NCI-H2029 treated with DMSO at 0.1 percent for 48 hours (cell line): Measurements from ENCODE around the gene MUSTN1.

Experiments
- DNase-seq: peaks from one replicate; lab custom pipeline; 2025; lab: John Stamatoyannopoulos, UW

MUSTN1 gene

GRCh38 chr3:52801839-52802238, 33.0 kb downstream of the MUSTN1 start:
- no peak for DNase-seq

DNA sequence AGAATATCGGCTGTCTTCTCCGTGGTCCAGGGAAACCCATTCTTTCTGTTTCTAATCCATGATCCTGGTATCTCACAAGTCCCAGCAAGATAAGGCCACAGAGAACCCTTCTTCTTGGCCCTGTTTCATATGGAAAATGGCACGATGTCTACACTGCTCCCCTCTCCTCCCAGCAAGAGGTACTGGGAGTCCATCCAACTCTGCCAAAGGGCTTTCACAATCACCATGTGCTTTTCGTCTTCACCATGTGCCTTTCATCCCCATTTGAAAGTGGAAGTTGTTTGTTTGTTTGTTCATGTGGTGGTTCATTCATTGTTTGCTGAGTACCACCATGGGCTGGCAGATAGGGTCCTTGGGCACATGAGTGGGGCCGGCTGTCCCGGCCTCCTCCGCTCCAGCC, 34.7 kb downstream of the MUSTN1 start:
- no peak for DNase-seq

- no peak for DNase-seq
Observed at GRCh38 chr3:52798978-52799476, 35.8 kb downstream of the MUSTN1 start.

- no peak for DNase-seq
Observed at GRCh38 chr3:52798376-52798977, 36.3 kb downstream of the MUSTN1 start.

- DNase-seq, result no peak
Observed at GRCh38 chr3:52796411-52796810, 38.4 kb downstream of the MUSTN1 start.

GRCh38 chr3:52795298-52795900, 39.4 kb downstream of the MUSTN1 start:
- no peak for DNase-seq

DNA sequence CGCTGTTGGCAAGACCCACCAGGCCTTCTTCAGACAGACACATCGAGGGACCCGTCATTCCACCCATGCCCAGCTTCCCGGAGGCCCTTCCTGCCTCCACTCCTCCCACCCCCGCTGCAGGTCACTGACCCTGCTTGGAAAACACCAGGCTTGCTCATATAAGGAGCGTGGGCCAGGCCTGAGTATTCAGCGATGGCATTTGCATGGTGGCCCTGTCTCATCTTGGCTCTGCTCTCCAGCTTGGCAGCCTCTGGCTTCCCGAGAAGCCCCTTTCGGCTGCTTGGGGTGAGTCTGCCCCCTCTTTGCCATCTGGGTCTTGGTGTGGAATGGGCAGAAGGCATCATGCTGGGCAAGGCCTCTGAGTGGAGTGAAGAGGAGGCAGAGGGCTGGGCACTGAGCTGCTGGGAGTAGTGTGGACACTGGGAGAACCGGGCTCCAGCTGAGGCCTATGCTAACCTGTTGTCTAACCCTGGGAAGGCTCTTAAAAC, 40.2 kb downstream of the MUSTN1 start, which contains the start of gene ITIH3:
Gene ITIH3 (plus strand): TSS at position 185 of the 488 bp plus-strand sequence. CDS start 8 bp downstream, at position 193.
- no peak for DNase-seq

DNA sequence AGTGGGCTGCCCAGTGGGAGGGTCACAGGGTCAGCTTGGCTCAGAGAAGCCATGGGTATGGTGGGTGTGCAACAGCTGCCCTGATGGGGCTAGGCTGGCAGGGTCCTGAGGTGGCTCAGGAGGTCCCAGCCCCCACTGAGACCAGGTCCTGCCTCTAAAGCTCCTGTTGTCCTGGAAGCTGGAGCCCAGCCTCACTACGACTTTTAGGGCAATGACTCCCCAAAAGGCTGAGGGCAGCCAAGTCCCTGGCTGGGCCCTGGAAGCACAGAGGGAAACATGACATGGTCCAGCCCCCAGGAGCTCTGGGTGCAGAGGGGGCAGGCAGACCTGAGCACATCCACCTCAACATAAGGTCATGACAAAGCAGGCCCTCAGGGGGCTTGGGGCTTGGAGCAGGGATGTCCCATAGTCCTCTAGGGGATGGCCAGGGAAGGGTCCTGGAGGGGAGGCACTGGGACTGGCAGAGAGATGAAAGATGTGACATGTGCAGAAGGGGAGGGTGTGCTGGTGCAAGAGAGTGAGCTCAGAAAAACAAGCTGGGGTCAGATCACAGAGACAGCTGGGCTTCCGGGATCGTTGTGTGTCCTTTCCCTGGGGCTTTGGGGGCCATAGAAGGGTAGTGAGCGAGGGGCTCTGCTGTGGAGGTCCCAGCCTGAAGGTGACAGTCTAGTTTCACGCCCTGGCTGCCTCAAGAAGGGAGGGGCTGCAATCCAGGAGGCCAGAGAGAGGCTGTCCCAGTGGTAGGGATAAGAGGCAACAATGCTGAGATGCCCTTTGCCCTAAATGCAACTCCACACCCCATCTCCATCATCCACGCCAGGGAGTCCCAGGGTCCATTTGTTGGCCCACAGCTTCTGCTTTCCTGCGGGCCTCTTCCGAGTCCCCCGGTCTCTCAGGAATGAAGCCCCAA, 40.9 kb downstream of the MUSTN1 start:
- no peak for DNase-seq

- DNase-seq, result no peak
Observed at GRCh38 chr3:52792961-52793695, 41.7 kb downstream of the MUSTN1 start.

DNA sequence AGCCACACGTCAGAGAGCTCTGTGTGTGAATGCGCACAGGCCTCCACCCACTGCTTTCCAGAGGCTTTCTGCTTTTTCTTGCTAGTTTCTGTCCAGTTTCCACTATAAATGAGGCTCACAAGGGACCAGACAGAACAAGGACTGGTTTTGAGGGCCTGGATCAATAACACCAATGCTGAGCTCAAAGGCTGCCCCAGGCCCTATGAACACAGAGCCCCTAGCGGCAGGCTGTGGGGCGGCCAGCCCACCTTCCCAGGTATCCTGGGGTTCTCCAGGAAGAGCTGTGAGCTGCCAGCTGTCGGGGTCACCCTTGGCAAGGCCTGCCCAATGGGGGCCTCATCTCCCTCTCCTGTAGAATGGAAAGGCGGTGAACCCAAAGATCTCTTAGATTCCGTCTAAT, 42.4 kb downstream of the MUSTN1 start:
- DNase-seq, result no peak

- DNase-seq, result no peak
Observed at GRCh38 chr3:52791928-52792327, 42.9 kb downstream of the MUSTN1 start.

DNA sequence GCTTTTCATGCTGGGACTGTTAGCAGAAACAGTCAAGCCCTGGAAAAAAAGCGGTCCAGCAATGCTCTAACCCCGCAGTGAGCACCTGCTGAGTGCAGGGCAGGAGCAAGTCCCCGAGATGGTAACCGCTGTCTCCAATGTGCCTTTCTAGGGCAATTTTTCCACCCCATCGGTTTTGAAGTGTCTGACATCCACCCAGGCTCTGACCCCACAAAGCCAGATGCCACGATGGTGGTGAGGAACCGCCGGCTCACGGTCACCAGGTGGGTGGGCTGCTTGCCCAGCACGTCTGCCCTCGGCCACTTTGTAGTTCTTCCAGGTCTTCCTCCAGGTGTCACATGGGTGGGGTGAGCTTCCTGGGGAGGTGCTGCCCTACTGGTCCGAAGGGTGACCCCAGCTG, 43.5 kb downstream of the MUSTN1 start:
- DNase-seq, result no peak

- no peak for DNase-seq
Observed at GRCh38 chr3:52790741-52791140, 44.1 kb downstream of the MUSTN1 start.

DNA sequence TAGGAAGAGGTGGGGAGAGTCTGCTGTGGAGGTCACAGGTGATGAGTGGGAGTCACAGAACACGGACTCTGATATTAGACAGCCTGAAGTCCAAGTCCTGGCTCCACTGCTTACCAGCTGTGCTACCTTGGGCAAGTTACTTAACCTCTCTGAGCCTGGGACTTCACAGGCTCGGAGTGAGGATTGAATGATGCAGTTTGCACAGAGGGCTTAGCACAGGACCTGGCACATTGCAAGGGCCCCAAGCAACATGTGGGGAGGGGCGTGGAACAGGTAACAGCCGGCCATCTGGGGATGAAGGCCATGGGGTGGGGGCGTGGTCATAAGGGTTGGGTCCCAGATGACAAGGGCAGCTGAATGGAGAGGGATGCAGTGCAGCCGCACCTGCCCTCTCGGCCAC, 44.5 kb downstream of the MUSTN1 start:
- no peak for DNase-seq

DNA sequence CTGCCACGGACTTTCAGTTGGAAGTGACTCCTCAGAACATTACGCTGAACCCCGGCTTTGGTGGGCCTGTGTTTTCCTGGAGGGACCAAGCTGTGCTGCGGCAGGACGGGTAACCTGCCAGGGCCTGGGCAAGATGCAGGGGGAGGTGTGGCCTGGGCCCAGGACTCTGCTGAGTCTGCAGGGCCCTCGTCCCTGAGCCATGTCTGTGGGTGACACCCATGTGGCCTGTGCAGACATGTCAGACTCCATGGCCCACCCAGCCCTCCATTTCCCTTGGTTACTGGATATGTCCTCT, 45.1 kb downstream of the MUSTN1 start:
- DNase-seq, result no peak

DNA sequence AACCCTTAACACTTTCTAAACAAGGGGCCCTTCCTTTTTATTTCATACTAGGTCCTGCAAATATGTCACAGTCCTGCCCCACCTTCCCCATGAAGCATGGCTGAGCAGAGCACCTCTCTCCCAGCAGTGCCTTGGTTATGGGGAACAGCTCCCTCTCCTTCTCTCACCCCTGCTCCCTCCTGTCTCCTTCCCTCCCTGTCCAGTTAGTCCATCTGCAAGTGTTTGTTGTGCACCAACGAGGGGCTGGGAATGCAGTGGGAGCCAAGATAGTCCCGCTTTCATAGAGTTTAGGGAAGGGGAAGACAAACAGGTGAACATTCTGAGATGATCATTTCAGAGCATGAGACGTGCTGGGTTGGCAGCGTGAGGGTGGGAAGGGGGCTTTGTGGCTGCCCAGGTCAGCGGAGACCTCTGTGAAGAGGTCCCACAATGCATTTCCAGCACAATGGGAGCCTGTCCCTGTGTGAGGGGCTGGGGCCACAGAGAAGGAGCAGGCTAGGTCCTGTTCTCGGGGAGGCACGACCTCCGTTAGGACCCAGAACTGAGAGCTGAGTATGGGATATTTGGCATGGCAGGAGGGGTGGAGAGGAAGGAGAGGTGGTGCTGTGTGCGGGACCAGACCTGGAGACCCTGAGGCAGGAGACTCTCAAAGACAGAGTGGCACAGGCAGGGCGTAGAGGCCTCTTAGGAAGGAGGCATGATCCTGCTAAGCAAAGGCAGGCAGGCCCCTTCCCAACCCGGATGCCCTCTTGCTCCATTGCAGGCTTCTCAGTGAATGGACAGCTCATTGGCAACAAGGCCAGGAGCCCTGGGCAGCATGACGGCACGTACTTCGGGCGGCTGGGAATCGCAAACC, 45.7 kb downstream of the MUSTN1 start:
- no peak for DNase-seq

DNA sequence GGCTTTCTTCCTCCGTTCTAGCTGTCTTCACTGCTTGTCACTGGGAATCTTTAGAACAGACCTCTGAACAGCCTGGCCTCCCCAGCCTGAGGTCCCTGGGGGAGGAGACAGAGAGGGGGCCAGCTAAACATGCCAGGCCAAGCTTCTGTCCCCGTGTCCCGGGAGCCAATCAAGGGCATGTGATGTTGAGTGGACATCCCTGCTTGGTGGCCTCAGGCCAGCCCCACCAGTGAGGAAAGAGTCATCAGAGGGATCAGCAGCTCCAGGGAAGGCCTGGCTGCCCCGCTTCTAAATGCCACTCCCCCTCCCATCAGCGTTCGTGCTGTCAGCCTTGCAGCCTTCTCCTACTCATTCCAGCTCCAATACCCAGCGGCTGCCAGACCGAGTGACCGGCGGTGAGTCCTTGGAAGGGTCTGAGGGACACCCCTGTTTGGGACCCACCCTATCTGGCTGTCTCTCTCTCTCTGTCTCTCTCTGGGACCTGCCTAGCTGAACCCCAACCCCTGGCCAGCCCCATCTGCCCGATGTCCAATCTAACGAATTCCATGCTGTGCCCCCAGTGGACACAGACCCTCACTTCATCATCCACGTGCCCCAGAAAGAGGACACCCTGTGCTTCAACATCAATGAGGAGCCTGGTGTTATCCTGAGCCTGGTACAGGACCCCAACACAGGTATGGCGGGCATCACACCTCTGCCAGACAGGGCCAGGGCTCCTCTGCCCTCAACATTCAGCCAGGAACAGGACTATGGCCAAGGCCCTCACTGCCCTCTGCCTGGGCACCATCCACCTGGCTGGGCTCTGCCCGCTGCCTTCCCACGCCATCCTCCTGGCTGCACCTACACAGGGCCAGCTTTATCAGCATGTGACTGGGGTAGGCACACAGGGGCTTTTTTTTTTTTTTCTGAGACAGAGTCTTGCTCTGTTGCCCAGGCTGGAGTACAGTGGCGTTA, 46.9 kb downstream of the MUSTN1 start:
- no peak for DNase-seq

- no peak for DNase-seq
Observed at GRCh38 chr3:52787246-52787645, 47.6 kb downstream of the MUSTN1 start.

GRCh38 chr3:52786330-52787215, 48.2 kb downstream of the MUSTN1 start:
- no peak for DNase-seq
